ENCODE results near the gene CYP2D6. TPM values are rescaled to one million over a fixed set of nuclear protein-coding genes. Genes with fewer than 3 reads are reported as not detected.

The CYP2D6 gene
- polyA plus RNA-seq, 6 donors from 2014 or later, result 0.14 to 0.61 TPM; not detected in 4

GRCh38 chr22:42168476-42168875 is 37.9 kb upstream of the CYP2D6 start:
- H3K4me3 Mint-ChIP-seq, result no peak overlapping the region
- ATAC-seq (ENCODE audit: low read depth in 2 of 2), result no peak
- no peak for DNase-seq
- H3K4me1 Mint-ChIP-seq, result peaks cover 29 to 38% (median 34%) of the 10 kb centered on the region in 3 donors
- H3K27me3 Mint-ChIP-seq, result no peaks in the 10 kb centered on the region
- H3K27ac Mint-ChIP-seq, result peak overlapping the region in 1 of 6 donors; percentile 54
- H3K36me3 Mint-ChIP-seq, result peaks cover 6 to 7% of the 10 kb centered on the region in 2 donors
- H3K9me3 Mint-ChIP-seq, result no peaks in the 10 kb centered on the region

- Mint-ChIP-seq H3K4me1 (peaks cover 15 to 24% (median 21%) of the 10 kb centered on the region in 3 donors), H3K27me3 (no peaks in the 10 kb centered on the region), H3K9me3 (no peaks in the 10 kb centered on the region), H3K27ac (no peak overlapping the region), H3K4me3 (peak overlapping the region in 1 of 8 donors; percentile 16), H3K36me3 (peaks cover 6 to 7% of the 10 kb centered on the region in 2 donors)
- ATAC-seq (ENCODE audit: low read depth in 2 of 2) (no peak), DNase-seq (no peak)
Measured at GRCh38 chr22:42167066-42167465, 36.5 kb upstream of the CYP2D6 start.

GRCh38 chr22:42164901-42165300 is 34.3 kb upstream of the CYP2D6 start:
- H3K27ac Mint-ChIP-seq, result no peak overlapping the region
- DNase-seq (no peak), ATAC-seq (ENCODE audit: low read depth in 2 of 2) (no peak)
- H3K27me3 Mint-ChIP-seq, result no peaks in the 10 kb centered on the region
- peaks cover 7 to 13% (median 12%) of the 10 kb centered on the region in 3 donors for H3K4me1 Mint-ChIP-seq
- H3K4me3 Mint-ChIP-seq, result no peak overlapping the region
- H3K36me3 Mint-ChIP-seq, result peaks cover 6 to 7% of the 10 kb centered on the region in 2 donors
- no peaks in the 10 kb centered on the region for H3K9me3 Mint-ChIP-seq

- Mint-ChIP-seq H3K4me1 (peaks cover 3 to 10% (median 7%) of the 10 kb centered on the region in 3 donors), H3K4me3 (no peak overlapping the region), H3K36me3 (peaks cover 0 to 7% of the 10 kb centered on the region in 2 donors), H3K9me3 (no peaks in the 10 kb centered on the region), H3K27me3 (no peaks in the 10 kb centered on the region), H3K27ac (no peak overlapping the region)
- DNase-seq, result no peak
- no peak for ATAC-seq (ENCODE audit: low read depth in 2 of 2)
Measured at GRCh38 chr22:42163515-42163914, 32.9 kb upstream of the CYP2D6 start.

- Mint-ChIP-seq H3K36me3 (peaks cover 0 to 7% of the 10 kb centered on the region in 2 donors), H3K4me3 (no peak overlapping the region), H3K4me1 (peaks cover 2 to 10% (median 7%) of the 10 kb centered on the region in 3 donors), H3K27me3 (no peaks in the 10 kb centered on the region), H3K9me3 (no peaks in the 10 kb centered on the region), H3K27ac (no peak overlapping the region)
- no peak for ATAC-seq (ENCODE audit: low read depth in 2 of 2)
- DNase-seq, result no peak
Measured at GRCh38 chr22:42162728-42163489, 32.3 kb upstream of the CYP2D6 start.

GRCh38 chr22:42160830-42161696 is 30.5 kb upstream of the CYP2D6 start:
- Mint-ChIP-seq H3K4me3 (no peak overlapping the region), H3K4me1 (peaks cover 0 to 10% (median 2%) of the 10 kb centered on the region in 3 donors), H3K27ac (peak overlapping the region in 1 of 6 donors; percentile 47), H3K9me3 (no peaks in the 10 kb centered on the region), H3K36me3 (peaks cover 0 to 7% of the 10 kb centered on the region in 2 donors), H3K27me3 (no peaks in the 10 kb centered on the region)
- DNase-seq (no peak), ATAC-seq (ENCODE audit: low read depth in 2 of 2) (no peak)

GRCh38 chr22:42160251-42160650 is 29.6 kb upstream of the CYP2D6 start:
- peaks cover 0 to 10% (median 2%) of the 10 kb centered on the region in 3 donors for H3K4me1 Mint-ChIP-seq
- ATAC-seq (ENCODE audit: low read depth in 2 of 2), result no peak
- no peak overlapping the region for H3K4me3 Mint-ChIP-seq
- no peak for DNase-seq
- H3K27me3 Mint-ChIP-seq, result no peaks in the 10 kb centered on the region
- no peaks in the 10 kb centered on the region for H3K9me3 Mint-ChIP-seq
- H3K27ac Mint-ChIP-seq, result no peak overlapping the region
- H3K36me3 Mint-ChIP-seq, result peaks cover 2 to 8% of the 10 kb centered on the region in 2 donors

- Mint-ChIP-seq H3K36me3 (peaks cover 12 to 14% of the 10 kb centered on the region in 2 donors), H3K27me3 (no peaks in the 10 kb centered on the region), H3K9me3 (no peaks in the 10 kb centered on the region), H3K4me3 (no peak overlapping the region), H3K27ac (no peak overlapping the region), H3K4me1 (no peaks in the 10 kb centered on the region)
- no peak for DNase-seq
- ATAC-seq (ENCODE audit: low read depth in 2 of 2), result no peak
Measured at GRCh38 chr22:42158456-42159132, 28.0 kb upstream of the CYP2D6 start.

GRCh38 chr22:42156598-42156997 is 26.0 kb upstream of the CYP2D6 start:
- H3K9me3 Mint-ChIP-seq, result no peaks in the 10 kb centered on the region
- DNase-seq (no peak), ATAC-seq (ENCODE audit: low read depth in 2 of 2) (no peak)
- no peaks in the 10 kb centered on the region for H3K27me3 Mint-ChIP-seq
- peaks cover 12 to 14% of the 10 kb centered on the region in 2 donors for H3K36me3 Mint-ChIP-seq
- H3K27ac Mint-ChIP-seq, result peak overlapping the region in 1 of 6 donors; percentile 44
- no peak overlapping the region for H3K4me3 Mint-ChIP-seq
- no peaks in the 10 kb centered on the region for H3K4me1 Mint-ChIP-seq

GRCh38 chr22:42156121-42156520 is 25.5 kb upstream of the CYP2D6 start:
- ATAC-seq (ENCODE audit: low read depth in 2 of 2) (no peak), DNase-seq (no peak)
- Mint-ChIP-seq H3K36me3 (peaks cover 12 to 14% of the 10 kb centered on the region in 2 donors), H3K9me3 (no peaks in the 10 kb centered on the region), H3K27me3 (no peaks in the 10 kb centered on the region), H3K27ac (no peak overlapping the region), H3K4me1 (no peaks in the 10 kb centered on the region), H3K4me3 (no peak overlapping the region)

- ATAC-seq (ENCODE audit: low read depth in 2 of 2) (no peak), DNase-seq (no peak)
- Mint-ChIP-seq H3K9me3 (no peaks in the 10 kb centered on the region), H3K4me3 (no peak overlapping the region), H3K4me1 (no peaks in the 10 kb centered on the region), H3K27ac (no peak overlapping the region), H3K27me3 (no peaks in the 10 kb centered on the region), H3K36me3 (peaks cover 12 to 14% of the 10 kb centered on the region in 2 donors)
Measured at GRCh38 chr22:42155053-42155543, 24.5 kb upstream of the CYP2D6 start.

GRCh38 chr22:42154293-42155052 is 23.9 kb upstream of the CYP2D6 start:
- no peak for DNase-seq
- Mint-ChIP-seq H3K27me3 (no peaks in the 10 kb centered on the region), H3K9me3 (no peaks in the 10 kb centered on the region), H3K36me3 (peaks cover 12 to 14% of the 10 kb centered on the region in 2 donors), H3K27ac (peak overlapping the region in 2 of 6 donors; percentile 15 to 58), H3K4me3 (no peak overlapping the region), H3K4me1 (no peaks in the 10 kb centered on the region)
- ATAC-seq (ENCODE audit: low read depth in 2 of 2), result no peak

All from naive B cell (primary cell).